HG03520 (cell line): Measurements from ENCODE around the gene DOCK2.
"Not testable (repeated sequence)": the region's sequence is repeated elsewhere in the genome, so short reads cannot be mapped to it uniquely, and the experiment has no call there.

ENCODE experiments used
- ATAC-seq: cut with Tn5 transposase; IDR thresholded peaks from one replicate; pipeline ENCODE4 v1.9.1; 2021; ENCODE audit warnings: mild to moderate bottlenecking, moderate library complexity; ENCODE audit not compliant: unreplicated experiment

DOCK2 gene

DNA sequence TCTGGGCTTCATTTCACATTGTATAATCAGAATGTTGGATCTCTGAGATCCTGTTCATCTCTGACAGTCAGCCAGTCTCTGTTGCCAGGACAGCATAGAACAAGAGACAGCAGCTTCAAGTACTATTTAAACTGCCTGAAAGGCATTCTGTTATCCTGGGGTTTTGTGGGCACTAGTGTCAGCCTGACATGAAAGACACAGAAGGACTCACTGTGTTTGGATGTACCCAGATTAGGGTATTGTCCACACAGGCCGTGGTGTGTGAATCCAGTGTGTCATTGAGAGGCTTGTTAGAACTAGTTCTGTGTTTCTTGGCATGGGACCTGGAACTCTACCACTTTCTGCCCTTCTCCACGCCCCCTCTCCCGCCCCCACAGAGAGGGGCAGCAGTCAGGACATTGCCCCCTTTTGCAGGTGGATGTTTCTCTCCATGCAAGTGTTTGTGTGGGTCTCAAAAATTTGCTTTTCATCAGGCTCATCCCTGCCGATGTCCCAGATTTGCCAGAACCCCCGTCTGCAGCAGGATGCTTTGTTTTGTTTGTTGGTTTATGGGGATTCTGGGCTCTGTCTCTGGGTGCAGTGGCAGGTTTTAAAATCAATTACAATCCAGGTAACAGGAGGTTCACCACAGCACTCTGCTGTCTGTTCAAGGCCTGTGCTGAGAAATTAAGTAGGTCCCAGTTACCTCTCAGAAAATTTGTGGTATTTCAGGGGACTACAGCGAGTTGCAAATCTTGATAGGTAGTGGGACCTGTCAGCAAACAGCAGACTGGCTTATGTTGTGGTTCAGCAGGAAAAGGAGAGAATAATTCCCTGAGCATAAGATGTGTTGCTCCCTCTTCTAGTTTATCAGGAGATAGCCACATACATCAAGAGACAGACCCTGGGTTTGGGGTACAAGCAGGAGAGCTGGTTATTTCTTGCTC, 144.6 kb downstream of the DOCK2 start:
- no peak for ATAC-seq

DNA sequence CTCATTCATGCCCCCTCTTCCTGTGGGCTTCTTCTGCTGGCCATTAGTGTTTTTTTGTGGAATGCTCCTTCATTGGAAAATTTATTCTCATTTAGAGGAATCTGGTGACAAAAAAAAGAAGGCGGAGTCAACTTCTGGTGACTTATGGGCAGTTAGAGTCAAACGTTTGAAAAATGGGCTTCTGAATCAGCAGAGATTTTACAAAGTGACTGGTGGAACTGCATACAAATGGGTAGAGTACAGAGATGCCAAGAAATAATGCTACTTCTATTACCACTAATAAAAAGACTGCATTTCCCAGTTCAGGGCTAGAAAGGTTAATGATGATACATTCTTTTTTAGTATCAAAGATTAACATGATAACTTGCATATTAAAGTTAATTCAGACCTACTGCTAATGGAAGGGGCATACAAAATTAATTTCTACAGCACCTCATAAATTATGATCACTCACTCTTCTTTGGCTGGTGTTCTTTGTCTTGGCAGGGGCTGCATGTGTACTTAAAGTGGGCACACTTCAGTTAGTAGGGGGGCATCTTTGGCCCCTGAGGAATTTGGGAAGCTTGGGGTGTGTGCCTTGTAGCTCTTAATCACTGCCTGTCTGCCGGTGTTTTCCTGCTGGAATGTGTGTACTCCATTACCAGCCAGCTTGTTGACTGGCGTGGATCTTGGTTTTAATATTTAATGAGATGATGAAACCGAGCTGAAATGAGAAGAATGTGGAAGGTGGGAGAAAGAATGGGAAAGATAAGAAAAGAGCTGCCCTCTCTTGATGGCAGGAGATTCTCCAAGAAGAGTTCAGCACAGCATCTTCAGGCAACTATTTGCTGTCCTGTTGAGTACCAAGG, 148.9 kb downstream of the DOCK2 start:
- no peak for ATAC-seq

DNA sequence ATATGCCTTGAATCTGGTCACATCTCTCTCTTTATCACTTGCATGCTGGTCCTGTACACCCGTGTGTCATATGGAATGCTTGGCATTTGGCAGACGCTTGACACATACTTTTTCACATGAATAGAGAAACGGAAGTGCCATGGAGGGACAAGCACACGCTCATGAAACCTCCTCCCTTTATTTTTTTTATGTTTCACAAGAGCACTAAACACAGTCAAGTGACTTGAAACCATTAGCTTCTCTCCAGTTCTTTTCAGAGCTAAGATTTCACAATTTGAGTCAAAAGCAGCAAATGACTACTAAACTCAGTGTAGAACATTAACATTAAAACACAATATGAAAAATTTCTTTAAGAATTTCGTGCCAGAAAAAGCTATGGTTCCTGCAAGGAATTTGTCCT, 151.1 kb downstream of the DOCK2 start:
- ATAC-seq, result no peak

DNA sequence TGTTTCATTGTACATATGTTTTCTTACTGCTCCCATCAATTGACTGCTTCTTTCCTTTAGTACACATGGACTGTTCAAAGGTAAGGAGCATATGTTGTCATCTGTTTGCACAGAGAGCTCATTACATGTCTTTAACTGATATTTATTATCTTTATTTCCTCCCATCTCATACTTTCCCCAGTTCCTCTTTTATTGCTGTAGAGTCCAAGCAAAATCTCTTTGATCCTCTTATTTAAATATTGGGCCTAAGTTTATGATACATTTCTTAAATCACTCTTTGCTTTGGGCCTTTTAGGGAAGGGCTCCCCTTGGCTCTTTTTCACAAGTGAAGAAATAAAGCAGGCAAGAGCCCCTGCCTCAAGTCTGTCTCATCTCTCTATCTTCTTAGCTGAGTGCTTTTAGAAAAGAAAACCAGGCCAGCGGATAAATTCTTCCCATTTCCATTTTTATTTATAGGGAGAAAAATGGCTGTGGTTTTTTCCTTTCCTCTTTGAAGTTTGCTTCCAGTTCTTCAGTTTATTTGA, 152.4 kb downstream of the DOCK2 start:
- no peak for ATAC-seq

DNA sequence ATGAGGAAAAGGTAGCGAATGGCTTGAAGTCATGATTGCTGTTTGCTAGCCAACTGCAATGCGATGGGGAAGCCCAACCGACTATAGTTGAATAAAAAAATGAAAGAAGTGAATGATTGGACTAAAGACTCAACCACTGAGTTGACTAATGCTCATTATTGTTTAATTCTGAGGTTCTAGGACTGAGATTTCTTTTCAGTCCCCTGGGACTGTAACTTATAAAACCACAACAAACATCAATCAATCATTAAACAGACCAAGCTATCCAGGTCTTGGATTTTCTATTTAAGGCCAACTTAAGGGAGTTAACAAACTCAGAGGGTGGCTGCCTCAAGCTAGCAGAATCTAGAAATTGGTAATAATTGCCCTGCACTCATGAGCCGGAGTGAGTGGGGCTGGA, 154.2 kb downstream of the DOCK2 start:
- no peak for ATAC-seq

DNA sequence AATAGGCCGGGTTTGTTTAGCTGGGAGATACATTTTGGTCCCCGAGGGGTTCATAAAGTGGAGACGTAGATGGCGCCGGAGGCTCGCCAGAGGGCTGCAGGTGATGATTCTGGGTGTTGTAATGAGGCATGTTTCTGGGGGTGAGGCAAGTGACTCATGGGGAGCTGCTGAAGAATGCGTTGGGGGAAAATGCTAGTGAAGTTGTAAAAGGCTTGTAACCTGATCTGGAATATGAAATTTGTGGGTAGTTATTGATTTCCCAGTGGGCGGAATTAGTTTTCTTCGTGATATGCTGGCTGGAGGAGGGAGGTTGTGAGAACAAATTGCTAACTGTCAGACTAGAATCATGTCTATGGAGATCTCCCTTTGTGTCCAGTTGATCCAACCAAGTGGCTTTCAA, 158.3 kb downstream of the DOCK2 start:
- no peak for ATAC-seq

DNA sequence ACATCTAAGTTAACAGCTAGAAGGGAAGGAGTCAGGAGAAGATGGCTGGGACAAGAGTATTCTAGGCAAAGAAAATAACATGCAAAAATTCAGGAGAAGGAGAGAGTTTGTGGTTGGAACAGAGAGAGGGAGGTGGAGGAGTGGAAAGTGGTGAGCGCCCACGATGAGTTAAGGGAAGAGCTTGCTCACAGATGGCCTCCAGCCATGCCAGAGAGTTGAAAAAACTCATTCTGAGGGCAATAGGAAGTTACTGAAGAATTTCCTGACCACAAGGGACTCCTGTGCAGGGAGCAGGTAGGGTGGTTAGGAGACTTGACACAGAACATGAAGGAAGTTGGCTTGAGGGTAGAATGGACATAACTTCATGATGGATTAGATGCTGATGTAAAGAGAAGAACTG, 159.7 kb downstream of the DOCK2 start:
- no peak for ATAC-seq

DNA sequence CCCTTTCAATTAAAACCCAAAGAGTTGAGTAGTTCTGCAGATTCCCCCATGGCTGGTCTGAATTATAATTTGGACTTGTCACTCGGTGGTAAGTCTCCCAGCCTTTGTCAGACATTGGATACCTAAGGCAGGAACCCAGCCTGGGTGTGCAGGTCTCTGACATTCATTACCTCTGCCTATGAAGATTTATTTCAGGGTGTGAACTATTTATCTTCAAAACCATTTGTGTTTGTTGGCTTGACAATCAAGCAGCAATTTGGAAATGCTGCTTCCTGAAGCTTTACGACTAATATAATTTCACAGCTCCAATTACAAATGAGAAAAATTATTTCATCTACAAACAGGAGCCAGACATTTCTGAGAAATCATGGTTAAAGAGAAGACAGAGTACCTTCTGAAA, 160.5 kb downstream of the DOCK2 start:
- no peak for ATAC-seq

DNA sequence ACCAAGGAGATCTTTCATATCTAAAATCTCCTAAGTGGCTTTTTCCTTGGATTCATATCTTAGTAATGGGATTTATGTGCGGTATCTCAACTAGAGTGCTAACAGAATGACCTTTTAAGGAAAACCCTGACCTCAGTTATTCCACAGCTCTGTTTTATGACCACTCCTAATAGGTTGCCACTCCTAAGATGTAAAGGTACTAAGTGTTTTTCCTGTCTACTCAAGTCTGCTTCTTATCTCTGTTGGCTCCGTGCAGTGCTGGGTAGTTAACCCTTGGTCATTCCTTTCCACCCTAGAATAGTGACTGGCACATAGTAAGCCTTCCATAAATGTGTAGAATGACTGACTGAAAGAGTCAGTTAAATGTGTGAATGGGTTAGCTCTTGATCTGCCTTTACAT, 161.4 kb downstream of the DOCK2 start:
- ATAC-seq, result no peak

DNA sequence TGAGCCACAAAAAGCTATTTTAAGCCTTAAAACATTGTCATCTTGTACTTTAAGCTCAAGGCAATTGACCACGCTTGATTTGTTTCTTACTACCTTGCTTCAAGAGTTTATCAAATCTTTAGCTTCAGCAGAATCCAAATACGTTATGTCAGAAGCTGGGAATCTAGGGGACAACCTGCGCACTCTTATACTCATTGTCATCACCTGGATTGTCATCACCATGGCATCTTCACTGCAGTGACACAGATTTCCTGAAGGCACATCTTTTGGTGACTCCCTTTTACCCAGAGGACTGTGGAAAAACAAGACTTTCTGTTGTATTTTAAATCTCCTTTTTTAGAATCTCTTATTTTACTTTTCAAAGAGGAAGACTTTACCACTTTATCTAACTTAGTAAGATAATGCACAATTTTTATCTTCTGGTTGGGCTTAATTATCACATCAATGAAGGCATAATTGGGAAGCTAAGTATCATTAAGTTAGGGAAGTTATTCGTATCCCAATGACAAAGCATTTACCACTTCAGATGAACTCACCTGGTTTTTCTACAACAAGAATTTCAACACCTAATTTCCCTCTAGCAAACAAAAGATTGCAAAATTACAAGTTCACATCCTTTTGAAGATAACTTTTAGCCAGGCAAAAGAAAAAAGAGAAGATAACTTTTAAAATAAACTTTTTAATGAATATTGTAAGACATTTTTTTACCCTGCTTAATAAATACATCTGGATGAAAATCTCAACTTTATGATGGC, 162.0 kb downstream of the DOCK2 start:
- ATAC-seq, result no peak

DNA sequence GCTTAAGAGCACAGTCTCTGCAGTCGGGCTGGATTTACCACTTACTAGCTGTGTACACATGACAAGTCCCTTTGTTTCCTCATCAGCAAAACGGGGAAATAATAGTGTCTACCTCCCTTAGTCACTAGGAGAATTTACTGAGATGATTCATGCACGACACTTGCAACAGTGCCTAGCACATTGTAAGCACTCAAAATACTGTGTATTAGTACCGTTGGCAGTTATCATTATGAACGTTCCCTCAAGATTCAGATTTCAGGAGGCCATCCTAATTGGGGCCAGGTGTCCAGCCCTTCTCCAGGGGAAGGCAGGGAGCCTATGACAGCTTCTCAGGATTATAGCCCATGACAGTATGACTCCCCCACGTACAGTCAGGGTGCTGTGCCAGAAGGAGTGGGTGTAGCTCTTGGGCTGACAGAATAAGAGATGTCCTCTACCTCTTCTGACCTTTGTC, 164.3 kb downstream of the DOCK2 start:
- ATAC-seq, result no peak

DNA sequence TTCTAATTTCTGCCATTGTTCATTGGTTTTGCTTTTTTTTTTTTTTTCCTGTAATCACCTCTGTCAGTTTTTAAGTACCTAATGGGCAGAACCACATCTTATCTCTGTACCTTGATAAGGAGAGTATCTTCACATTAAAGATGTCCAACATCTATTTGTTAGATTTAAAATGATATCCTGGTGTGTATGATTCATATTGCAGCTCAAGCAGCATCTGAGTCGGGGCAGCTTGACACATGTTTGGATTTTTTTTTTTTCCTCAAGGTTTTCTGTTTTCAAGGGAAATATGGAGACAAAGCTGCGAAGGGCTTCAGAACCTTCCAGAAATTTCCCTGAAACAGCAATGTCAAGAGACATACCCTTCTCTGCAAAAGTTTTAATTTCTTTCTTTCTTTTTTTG, 164.7 kb downstream of the DOCK2 start:
- no peak for ATAC-seq

DNA sequence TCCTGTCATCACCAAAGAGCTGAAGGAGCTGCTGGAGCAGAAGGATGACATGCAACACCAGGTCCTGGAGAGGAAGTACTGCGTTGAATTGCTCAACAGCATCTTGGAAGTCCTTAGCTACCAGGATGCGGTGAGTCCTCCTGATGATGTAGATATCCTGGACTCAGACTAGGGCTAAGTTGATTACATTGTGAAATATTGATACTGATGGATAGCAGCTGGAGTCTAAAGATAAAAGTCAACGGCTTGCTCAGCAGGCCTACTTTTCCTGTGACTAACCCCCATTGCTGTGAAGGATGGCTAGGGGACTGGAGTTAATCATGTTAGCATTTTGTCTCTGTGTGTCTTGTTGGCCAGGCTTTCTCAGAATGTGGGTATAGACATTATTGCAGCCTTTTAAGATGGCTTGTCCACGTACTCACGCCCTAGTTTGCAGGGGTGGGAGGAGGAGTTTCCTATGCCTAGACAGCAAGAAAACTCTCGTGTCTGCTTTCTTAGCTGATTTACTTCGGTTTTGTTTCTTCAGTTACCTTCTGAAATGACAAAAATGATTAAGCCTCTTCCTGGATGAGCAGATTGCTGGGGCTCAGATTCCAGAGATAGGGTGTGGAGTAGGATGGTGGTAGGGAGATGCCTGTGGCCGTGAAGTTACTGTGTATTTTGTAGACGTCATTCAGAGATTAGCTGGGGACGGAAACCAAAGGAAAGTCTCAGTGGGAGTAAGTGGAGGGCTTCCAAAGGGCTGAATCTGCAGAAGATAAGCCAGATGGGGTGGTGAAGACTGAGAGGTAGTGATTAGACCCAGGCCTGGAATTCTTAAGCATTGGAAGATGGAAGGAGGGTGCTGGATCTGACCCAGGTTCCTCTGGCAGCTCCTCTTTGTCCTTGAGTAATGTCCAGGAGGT, 166.3 kb downstream of the DOCK2 start:
- no peak for ATAC-seq

DNA sequence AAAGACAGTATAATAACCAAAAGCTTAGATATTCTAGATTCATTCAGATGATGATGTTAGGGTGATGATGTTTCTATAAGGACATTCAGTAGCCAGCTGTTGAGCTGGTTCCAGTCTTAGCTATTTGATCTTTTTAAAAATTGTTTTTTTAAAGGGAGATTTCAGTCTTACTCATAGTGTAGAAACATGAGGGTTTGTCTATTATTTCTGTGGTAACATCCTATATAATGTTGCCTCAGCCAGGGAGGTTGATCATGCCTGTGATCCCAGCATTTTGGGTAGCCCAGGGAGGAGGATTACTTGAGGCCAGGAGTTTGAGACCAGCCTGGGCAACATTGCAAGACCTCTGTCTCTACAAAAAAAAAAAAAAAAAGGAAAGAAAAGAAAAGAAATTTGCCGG, 167.8 kb downstream of the DOCK2 start:
- no peak for ATAC-seq

DNA sequence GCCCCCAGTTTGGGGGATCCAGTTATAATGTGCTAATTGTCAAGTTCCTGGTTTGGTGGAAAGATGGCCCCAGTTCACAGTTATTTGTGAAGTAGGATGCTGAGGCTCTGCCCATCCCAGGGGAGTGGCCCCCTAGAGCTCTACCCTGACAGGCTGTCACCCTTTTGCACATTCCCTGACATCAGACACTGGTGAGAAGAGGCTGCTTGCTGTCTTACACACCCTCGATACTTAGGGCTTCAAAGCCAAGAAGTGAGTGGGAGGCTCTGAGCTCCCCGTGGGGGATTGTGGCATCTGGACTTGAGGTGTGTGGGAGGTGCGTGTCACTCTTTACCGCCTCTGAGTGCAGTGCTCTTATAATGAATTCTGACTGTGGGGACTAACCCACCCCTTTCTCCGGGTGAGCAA, 168.5 kb downstream of the DOCK2 start:
- peak; percentile 81 for ATAC-seq

DNA sequence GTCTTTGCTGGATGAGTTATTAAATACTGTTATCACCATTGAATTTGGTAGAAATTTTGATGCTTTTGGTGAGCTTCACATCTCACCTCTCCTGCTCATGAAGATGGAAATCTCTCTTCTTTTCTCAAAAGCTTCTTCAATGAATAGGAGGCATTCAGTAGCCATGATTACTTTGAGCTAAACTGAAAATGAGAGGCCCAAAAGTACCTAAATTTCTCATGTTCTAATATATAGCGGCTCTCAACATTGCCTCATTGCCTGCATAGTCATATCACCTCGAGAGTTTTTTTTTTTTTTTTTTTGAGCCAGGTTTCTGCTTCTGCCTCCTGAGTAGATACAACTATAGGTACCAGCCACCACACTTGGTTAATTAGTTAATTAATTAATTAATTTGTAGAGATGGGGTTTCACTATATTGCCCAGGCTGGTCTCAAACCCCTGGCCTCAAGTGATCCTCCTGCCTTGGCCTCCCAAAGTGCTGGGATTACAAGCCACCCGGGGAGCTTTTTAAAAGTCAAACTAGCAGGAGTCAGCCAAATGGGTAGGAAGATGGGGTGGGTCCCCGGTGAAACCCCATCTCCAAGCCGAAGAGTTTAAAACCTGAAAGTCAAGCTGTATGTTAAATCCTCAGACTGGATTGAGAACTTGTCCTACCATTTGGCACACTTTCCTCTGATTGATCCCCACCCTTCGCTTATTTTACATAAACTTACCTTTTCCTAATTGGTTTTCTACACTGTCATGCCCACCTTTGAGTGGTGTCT, 169.0 kb downstream of the DOCK2 start:
- ATAC-seq, result peak; percentile 59

DNA sequence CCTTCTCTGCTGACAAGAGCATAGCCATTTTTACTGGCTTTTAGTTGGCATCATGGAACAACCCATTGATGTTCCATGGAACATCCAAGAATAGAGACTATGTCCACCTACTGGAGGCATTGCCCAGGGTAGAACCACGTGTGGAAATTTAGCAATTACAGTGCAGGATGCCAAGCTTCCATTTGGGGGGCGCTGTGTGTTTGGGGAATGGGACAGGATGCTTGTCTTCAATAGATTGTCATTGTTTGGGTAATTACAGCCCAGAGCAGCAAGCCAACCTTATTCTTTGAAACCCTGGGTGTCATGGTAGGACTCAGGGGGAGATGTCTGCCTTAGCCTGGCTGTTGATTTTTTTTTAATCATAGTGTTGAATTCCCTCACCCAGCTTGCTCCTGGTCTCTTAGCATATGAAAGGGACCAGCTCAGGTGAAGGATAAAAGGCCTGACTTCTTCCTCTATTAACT, 171.1 kb downstream of the DOCK2 start:
- no peak for ATAC-seq

DNA sequence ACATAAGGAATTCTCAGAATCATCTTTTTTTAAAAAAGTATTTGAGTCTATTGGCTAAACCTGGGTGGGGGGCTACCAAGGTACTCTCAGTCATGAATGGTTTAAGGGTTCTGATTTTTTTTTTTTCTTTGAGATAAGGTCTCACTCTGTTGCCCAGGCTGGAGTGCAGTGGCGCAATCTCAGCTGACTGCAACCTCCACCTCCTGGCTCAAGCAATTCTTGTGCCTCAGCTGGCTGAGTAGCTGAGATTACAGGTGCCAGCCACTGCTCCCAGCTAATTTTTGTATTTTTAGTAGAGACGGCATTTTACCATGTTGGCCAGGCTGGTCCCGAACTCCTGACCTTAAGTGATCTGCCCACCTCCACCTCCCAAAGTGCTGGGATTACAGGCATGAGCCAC, 171.8 kb downstream of the DOCK2 start:
- ATAC-seq, result not testable (repeated sequence)

DNA sequence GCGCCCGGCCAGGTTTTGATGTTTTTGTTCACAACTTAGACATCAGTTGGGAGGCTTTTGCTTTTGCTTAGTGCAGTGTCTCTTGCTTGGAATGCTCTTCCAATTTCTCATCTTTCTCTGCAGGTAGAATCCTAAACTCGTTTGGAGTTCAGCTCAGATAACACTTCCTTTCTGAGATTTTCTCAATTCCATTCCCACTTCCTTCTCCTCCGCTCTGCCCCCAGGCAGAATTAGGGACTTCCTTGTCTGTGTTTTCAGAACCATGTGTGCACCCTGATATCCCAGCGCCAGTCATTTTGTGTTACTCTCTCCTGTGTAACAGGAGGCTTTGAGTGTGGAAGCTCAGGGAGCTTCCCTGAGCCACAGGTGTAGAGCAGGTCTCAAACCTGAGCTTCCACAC, 172.2 kb downstream of the DOCK2 start:
- ATAC-seq, result no peak
